ENCODE measurements around the gene PJVK. TPM values are rescaled to one million over a fixed set of nuclear protein-coding genes. Genes with fewer than 3 reads are reported as not detected.
A peak's percentile ranks its signal among the peaks of the same experiment; 100 is the strongest.

Gene PJVK
- total and polyA plus RNA-seq, 9 of the 15 experiments (the other 6 are each of a cell fraction or from before 2014, with no cell fraction given) = 0.11 to 1.5 (median 0.73) TPM

GRCh38 chr2:178498137-178498536, 47.0 kb downstream of the PJVK start (continued):
- TF ChIP-seq ARID1B (IDR thresholded peaks at IDR 0.05) (peak; percentile 87), MEF2A (IDR thresholded peaks at IDR 0.05; ENCODE audit: control insufficient read depth, low read depth, low read length) (peak; percentile 99), MECOM (CRISPR knock-in tag; IDR thresholded peaks at IDR 0.05) (no peak), KLF16 (IDR thresholded peaks at IDR 0.05) (0 out of 2 replicates have a peak, but pooled peaks have one; percentile 34), YY1 (IDR thresholded peaks at IDR 0.05; ENCODE audit: borderline replicate concordance in 1 of 3, control insufficient read depth in 1 of 3, extremely low read depth in 1 of 3, insufficient read depth in 3 of 3, insufficient read length in 1 of 3, insufficient replicate concordance in 2 of 3, low read depth in 1 of 3, low read length in 2 of 3) (no peak), STAT5A (IDR thresholded peaks at IDR 0.05; ENCODE audit: borderline replicate concordance, low read length) (peak; percentile 61; the same call in 1 of the 2 replicates), SMARCE1 (IDR thresholded peaks at IDR 0.05) (0 out of 2 replicates have a peak, but pooled peaks have one; percentile 37), ATF3 (IDR thresholded peaks at IDR 0.05) (peak; percentile 67), ATF3 (CRISPR knock-in tag; conservative IDR thresholded peaks at IDR 0.05) (no peak), PML (IDR thresholded peaks at IDR 0.05; ENCODE audit: low read length) (peak; percentile 57; the same call in 1 of the 2 replicates), SMARCB1 (IDR thresholded peaks at IDR 0.05; ENCODE audit: insufficient read length, low read depth) (peak; percentile 38), HMBOX1 (IDR thresholded peaks at IDR 0.05) (peak; percentile 83), PHTF2 (CRISPR knock-in tag; IDR thresholded peaks at IDR 0.05) (no peak)

Measured in K562 (cell line).